Measurements from ENCODE around the gene EXT2.

Gene EXT2

DNA sequence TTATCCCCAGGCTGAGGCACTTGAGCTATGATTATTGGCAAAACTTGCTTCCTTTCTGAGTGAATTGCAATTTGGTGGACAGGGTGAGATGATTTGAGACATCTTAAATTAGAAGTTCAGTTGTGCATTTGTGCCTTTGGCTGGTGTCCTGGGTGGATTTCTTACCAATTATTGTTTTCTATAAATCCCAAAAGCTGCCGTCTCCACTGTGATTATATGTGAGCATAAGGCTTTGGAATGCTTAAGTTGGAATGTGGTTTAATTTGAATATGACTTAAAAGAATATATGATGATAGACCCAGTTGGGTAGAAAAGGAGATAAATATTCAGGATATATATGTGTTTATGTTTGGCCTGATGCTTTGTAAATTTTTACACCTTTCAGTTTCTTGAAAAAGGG lies 70.0 kb downstream of the EXT2 start:
- no peaks in the 10 kb centered on the region for H3K4me1 ChIP-seq (ENCODE audit: insufficient read depth, low read length)
- no peaks in the 10 kb centered on the region for H3K27me3 ChIP-seq (ENCODE audit: insufficient read depth, low read length)
- no peak overlapping the region for H2AFZ ChIP-seq (ENCODE audit: low read depth, low read length)

DNA sequence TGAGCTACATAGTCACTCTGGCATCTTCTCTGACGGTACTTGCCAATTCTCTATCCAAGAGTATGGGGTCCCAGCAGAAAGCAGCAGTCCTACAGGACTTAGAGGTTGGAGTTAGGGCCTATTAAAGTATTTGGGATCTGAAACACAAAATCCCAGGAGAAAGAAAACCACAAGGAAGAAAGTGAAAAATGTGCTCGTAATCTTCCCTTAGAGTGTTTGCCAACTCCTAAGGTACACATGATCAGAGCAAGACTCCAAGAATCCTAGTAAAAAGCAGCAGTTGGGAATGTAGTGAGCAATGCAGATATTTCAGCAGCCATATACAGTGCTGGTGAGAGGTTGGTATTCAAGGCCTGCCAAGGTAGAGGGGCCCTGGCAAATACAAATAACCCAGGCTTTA lies 71.6 kb downstream of the EXT2 start:
- peaks cover under 1% of the 10 kb centered on the region for H3K36me3 ChIP-seq (ENCODE audit: insufficient read depth, low read length)
- peaks cover 12% of the 10 kb centered on the region for H3K4me1 ChIP-seq (ENCODE audit: insufficient read depth, low read length)
- H3K27me3 ChIP-seq (ENCODE audit: insufficient read depth, low read length), result no peaks in the 10 kb centered on the region
- no peak overlapping the region for H3K4me3 ChIP-seq (ENCODE audit: low read length)
- H2AFZ ChIP-seq (ENCODE audit: low read depth, low read length), result no peak overlapping the region
- H3K9me3 ChIP-seq (ENCODE audit: low read length), result no peaks in the 10 kb centered on the region

More for the DNA sequence above, 70.0 kb downstream of the EXT2 start:
- Histone ChIP-seq H3K9me3 (ENCODE audit: low read length) (no peaks in the 10 kb centered on the region), H3K36me3 (ENCODE audit: insufficient read depth, low read length) (no peaks in the 10 kb centered on the region), H3K4me3 (ENCODE audit: low read length) (no peak overlapping the region)

DNA sequence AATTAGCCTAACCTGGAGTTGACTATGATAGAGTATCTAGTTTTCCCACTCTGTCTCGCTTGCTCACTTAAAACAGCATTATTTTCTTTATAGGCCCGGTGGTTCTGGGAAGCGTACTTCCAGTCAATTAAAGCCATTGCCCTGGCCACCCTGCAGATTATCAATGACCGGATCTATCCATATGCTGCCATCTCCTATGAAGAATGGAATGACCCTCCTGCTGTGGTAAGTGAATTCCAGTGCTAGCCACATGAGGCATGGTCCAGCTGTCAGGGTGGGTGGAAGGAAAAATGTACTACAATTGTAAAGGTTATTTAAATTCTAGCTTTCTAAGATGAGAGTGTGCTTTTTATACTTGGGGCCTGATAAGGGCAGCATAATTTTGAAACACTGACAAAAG lies 76.0 kb downstream of the EXT2 start:
- no peaks in the 10 kb centered on the region for H3K27me3 ChIP-seq (ENCODE audit: insufficient read depth, low read length)
- no peak overlapping the region for H3K4me3 ChIP-seq (ENCODE audit: low read length)
- peaks cover 7% of the 10 kb centered on the region for H3K36me3 ChIP-seq (ENCODE audit: insufficient read depth, low read length)
- no peak overlapping the region for H2AFZ ChIP-seq (ENCODE audit: low read depth, low read length)
- peaks cover 12% of the 10 kb centered on the region for H3K4me1 ChIP-seq (ENCODE audit: insufficient read depth, low read length)
- peaks cover 2% of the 10 kb centered on the region for H3K9me3 ChIP-seq (ENCODE audit: low read length)

DNA sequence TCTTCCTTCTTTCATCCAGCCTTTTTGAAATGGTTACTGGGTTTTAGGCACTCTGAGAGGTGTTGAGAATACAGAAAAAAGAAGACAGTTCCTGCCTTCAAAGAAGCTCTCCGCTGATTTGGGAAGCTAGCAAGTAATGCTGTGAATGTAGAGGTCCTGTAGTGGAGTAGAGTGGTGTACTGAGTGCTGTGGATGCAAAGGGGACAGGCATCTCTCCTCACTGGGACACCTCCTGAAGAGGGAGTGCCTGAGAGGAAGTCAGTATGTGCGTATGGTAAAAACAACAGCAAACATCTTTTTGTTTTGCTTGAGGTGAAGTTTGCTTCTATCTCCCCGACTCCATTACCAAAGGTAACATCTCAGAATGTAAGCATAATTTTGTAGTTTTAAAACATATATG lies 77.5 kb downstream of the EXT2 start:
- H3K36me3 ChIP-seq (ENCODE audit: insufficient read depth, low read length), result peaks cover 7% of the 10 kb centered on the region
- H3K27me3 ChIP-seq (ENCODE audit: insufficient read depth, low read length), result no peaks in the 10 kb centered on the region
- H3K4me3 ChIP-seq (ENCODE audit: low read length), result no peak overlapping the region
- H3K9me3 ChIP-seq (ENCODE audit: low read length), result peaks cover 2% of the 10 kb centered on the region
- H2AFZ ChIP-seq (ENCODE audit: low read depth, low read length), result no peak overlapping the region
- H3K4me1 ChIP-seq (ENCODE audit: insufficient read depth, low read length), result peaks cover 12% of the 10 kb centered on the region

DNA sequence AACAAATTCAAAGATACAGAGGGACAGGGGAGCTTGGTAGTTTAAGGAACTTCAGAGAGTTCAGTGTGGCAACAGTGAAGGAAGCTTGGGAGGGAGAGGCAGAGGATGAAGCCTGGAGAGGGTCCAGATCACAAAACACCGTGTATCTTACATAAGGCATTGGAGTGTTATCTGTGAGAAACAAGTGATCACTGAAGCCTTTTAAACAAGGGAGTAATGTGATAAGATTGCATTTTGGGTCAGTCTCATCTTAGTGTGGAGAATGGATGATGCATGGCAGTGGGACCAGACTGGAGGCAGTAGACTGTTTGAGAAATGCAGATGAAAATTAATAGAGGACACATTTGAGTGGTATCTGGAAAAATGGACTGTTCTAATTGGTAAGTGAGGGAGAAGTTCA lies 79.4 kb downstream of the EXT2 start:
- H2AFZ ChIP-seq (ENCODE audit: low read depth, low read length), result no peak overlapping the region
- H3K27me3 ChIP-seq (ENCODE audit: insufficient read depth, low read length), result no peaks in the 10 kb centered on the region
- H3K9me3 ChIP-seq (ENCODE audit: low read length), result peaks cover 2% of the 10 kb centered on the region
- H3K4me3 ChIP-seq (ENCODE audit: low read length), result no peak overlapping the region
- H3K36me3 ChIP-seq (ENCODE audit: insufficient read depth, low read length), result peaks cover 7% of the 10 kb centered on the region
- peaks cover 12% of the 10 kb centered on the region for H3K4me1 ChIP-seq (ENCODE audit: insufficient read depth, low read length)

DNA sequence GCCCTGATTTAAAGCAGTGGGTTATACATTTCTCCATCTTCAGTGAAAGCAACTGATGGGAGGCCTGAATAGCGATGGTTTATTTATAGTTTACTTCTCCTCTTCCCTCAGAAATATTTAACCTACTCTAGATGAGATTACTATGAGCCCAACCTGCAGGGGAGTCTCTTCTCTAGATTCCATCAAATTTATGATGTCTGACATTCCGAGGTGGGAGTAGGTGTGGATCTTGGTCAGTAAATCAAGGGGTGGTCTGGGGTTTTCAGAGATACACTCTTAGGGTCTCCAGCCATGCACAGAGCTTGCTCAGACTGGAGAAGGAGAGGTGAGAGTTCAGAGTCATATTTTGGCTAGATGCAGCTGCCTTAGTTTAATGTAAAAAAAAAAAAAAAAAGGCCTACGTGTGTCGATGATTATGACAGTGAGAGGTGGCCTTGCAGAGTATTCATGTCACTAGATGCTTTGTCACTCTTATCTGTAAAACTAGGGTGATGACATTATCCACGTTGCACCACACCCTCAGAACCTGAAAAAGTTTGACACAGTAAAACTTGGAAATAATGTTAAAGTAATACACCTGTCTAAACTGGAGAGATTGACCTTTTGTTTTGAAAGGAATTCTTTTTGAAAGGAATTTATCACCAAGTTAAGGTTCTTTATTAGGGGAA lies 81.2 kb downstream of the EXT2 start:
- H3K4me3 ChIP-seq (ENCODE audit: low read length), result no peak overlapping the region
- no peak overlapping the region for H2AFZ ChIP-seq (ENCODE audit: low read depth, low read length)
- H3K9me3 ChIP-seq (ENCODE audit: low read length), result peaks cover 2% of the 10 kb centered on the region
- H3K27me3 ChIP-seq (ENCODE audit: insufficient read depth, low read length), result no peaks in the 10 kb centered on the region
- H3K4me1 ChIP-seq (ENCODE audit: insufficient read depth, low read length), result peaks cover 1% of the 10 kb centered on the region
- peaks cover 7% of the 10 kb centered on the region for H3K36me3 ChIP-seq (ENCODE audit: insufficient read depth, low read length)

DNA sequence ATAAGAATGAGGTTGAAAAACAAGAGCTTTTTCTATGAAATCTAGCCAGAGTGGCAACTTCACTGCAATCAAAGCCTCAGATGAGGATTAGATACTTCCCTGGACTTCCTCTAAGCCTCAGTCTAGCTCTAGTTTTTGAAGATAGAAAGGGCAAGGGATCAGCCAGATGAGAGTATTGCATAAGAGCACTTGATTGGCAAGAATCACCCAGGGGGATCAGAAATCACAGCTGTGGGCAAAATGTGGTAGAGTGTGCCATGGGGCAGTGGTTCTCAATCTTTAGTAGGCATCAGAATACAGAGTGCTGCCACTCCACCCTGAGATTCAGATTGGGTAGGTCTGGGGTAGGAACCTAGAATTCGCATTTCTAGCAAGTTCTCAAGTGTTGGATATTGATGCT lies 82.4 kb downstream of the EXT2 start:
- Histone ChIP-seq H3K36me3 (ENCODE audit: insufficient read depth, low read length) (peaks cover 2% of the 10 kb centered on the region), H2AFZ (ENCODE audit: low read depth, low read length) (no peak overlapping the region), H3K4me3 (ENCODE audit: low read length) (no peak overlapping the region), H3K4me1 (ENCODE audit: insufficient read depth, low read length) (no peaks in the 10 kb centered on the region), H3K9me3 (ENCODE audit: low read length) (peaks cover 1% of the 10 kb centered on the region), H3K27me3 (ENCODE audit: insufficient read depth, low read length) (no peaks in the 10 kb centered on the region)

DNA sequence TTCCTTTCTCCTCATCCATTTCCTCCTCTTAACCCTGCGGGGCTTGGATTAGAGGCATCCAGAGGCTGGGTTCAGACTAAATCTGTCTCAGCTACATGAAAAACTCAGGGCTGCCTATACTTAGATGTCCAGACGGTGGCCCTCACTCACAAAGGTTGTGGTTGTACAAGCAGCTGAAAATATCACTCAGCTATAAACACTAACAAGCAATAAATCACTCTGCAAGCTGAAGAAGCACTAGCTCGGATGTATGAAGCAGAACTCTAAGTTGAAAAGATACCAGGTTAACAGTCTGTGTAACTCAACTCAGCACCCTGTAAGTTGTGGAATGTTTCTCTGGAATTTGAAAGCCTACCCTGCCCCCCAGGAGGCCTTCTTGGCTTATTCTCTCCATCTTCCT lies 82.9 kb downstream of the EXT2 start:
- Histone ChIP-seq H3K4me3 (ENCODE audit: low read length) (no peak overlapping the region), H2AFZ (ENCODE audit: low read depth, low read length) (no peak overlapping the region), H3K27me3 (ENCODE audit: insufficient read depth, low read length) (no peaks in the 10 kb centered on the region), H3K4me1 (ENCODE audit: insufficient read depth, low read length) (no peaks in the 10 kb centered on the region), H3K9me3 (ENCODE audit: low read length) (no peaks in the 10 kb centered on the region), H3K36me3 (ENCODE audit: insufficient read depth, low read length) (no peaks in the 10 kb centered on the region)

DNA sequence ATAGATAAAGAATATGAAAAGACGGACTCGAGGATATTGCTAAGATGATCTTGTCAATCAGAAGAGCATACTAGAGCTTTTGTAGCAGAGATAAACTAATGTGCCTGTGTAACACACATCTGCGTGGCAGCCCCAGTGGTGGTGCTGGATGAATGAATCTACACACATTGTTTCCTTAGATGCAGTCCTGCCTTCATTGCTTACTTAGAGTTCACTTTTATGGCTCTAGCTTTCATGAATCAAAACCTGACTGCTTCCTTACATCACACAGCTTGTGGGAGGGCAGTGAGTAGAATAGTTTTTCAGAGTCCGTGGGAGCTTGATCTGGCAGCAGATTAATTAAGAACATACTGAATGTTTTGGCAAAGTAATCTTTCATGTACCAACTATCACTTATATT lies 83.7 kb downstream of the EXT2 start:
- Histone ChIP-seq H3K4me3 (ENCODE audit: low read length) (no peak overlapping the region), H3K36me3 (ENCODE audit: insufficient read depth, low read length) (no peaks in the 10 kb centered on the region), H3K9me3 (ENCODE audit: low read length) (no peaks in the 10 kb centered on the region), H3K4me1 (ENCODE audit: insufficient read depth, low read length) (no peaks in the 10 kb centered on the region), H3K27me3 (ENCODE audit: insufficient read depth, low read length) (no peaks in the 10 kb centered on the region), H2AFZ (ENCODE audit: low read depth, low read length) (no peak overlapping the region)

DNA sequence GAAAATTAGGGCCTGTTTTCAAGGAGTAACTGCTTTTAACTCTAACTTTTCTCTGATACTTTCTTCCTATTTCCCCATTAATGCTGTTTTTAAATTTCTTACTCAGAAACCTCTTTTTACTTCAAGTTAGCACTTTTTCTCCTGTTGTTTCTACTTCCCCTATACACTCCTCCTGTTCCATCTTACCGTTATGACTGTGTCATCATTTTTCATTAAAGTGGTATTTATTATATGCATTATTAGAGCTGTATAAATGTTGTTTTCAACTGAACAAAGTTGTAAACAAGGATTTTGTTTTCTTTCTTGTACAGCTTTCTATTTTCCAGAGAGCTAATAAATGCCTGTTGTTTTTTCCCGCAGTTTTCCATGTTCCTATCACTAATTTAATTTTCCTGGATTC lies 84.6 kb downstream of the EXT2 start:
- Histone ChIP-seq H3K36me3 (ENCODE audit: insufficient read depth, low read length) (no peaks in the 10 kb centered on the region), H3K27me3 (ENCODE audit: insufficient read depth, low read length) (no peaks in the 10 kb centered on the region), H3K4me3 (ENCODE audit: low read length) (no peak overlapping the region), H3K9me3 (ENCODE audit: low read length) (no peaks in the 10 kb centered on the region), H3K4me1 (ENCODE audit: insufficient read depth, low read length) (no peaks in the 10 kb centered on the region), H2AFZ (ENCODE audit: low read depth, low read length) (no peak overlapping the region)

DNA sequence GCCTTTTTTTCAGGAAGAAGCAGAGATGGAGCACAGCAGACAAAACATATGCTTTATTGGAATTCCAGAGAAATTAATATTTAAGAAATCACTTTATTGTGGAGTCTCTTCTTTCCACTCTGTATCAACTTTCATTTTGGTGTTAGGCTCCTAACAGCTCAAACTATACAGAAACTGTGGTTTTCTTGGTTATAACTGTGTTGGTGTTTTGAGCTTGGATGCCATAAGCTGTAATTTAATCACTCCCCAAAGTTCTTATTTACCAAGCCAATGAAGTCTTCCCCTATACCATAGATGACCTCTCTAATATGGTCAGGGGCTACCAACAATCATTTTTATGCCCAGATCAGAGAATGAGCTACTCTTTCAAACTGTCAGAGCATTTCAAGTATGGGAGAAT lies 90.0 kb downstream of the EXT2 start:
- Histone ChIP-seq H3K4me1 (ENCODE audit: insufficient read depth, low read length) (no peaks in the 10 kb centered on the region), H3K36me3 (ENCODE audit: insufficient read depth, low read length) (no peaks in the 10 kb centered on the region), H3K9me3 (ENCODE audit: low read length) (peaks cover 6% of the 10 kb centered on the region), H3K27me3 (ENCODE audit: insufficient read depth, low read length) (no peaks in the 10 kb centered on the region), H3K4me3 (ENCODE audit: low read length) (no peak overlapping the region), H2AFZ (ENCODE audit: low read depth, low read length) (no peak overlapping the region)

DNA sequence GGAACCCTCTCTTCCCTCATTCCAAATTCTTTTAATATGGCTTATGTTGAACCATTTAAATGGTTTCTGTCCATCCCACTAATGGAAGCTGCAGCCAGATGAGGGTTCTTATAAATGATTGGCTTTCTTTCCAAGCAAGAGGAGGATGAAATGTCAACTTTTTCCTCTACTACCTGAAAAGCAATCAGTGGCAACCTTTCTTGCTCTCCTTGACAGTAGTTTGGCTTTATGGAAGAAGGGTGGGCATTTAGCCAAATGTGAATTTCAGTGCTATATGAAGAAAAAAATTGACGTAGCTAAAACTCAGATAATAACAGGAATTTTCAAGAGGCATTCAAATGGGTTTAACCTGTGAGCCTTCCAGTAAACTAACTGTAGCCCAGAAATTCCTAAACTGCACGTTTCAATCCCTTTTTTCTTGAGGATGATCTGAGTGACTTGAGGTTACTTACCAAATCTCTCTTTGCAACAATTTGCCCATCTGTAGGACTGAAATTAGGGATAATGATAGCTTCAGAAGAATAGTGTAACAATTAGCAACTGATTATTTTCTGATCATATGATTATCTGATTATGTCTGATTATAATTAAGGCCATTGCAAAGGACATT lies 90.9 kb downstream of the EXT2 start:
- no peak overlapping the region for H3K4me3 ChIP-seq (ENCODE audit: low read length)
- H3K27me3 ChIP-seq (ENCODE audit: insufficient read depth, low read length), result no peaks in the 10 kb centered on the region
- H3K4me1 ChIP-seq (ENCODE audit: insufficient read depth, low read length), result no peaks in the 10 kb centered on the region
- H3K9me3 ChIP-seq (ENCODE audit: low read length), result peaks cover 6% of the 10 kb centered on the region
- H3K36me3 ChIP-seq (ENCODE audit: insufficient read depth, low read length), result no peaks in the 10 kb centered on the region
- H2AFZ ChIP-seq (ENCODE audit: low read depth, low read length), result no peak overlapping the region

DNA sequence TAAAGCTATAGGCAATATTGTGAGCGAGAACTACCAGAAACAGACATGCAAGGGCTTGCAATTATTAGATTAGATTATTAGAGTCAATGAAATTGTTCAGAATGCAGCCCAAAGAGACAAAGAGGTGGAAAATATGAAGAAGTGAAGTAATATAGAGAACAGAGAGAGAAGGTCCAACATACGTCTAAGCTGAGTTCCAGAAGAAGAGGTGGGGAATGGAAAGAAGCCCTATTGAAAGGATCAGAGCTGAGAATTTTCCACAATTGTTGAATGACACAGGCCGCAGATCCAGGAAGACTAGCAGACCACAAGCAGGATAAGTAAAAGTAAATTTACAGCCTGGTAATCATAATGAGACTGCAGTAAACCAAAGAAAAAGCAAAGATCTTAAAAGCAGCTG lies 93.2 kb downstream of the EXT2 start:
- H2AFZ ChIP-seq (ENCODE audit: low read depth, low read length), result no peak overlapping the region
- H3K27me3 ChIP-seq (ENCODE audit: insufficient read depth, low read length), result no peaks in the 10 kb centered on the region
- no peaks in the 10 kb centered on the region for H3K4me1 ChIP-seq (ENCODE audit: insufficient read depth, low read length)
- H3K36me3 ChIP-seq (ENCODE audit: insufficient read depth, low read length), result no peaks in the 10 kb centered on the region
- peaks cover 6% of the 10 kb centered on the region for H3K9me3 ChIP-seq (ENCODE audit: low read length)
- no peak overlapping the region for H3K4me3 ChIP-seq (ENCODE audit: low read length)

All from neuron (in vitro differentiated cells).